Neuronal stem cell (in vitro differentiated cells): ENCODE measurements around the gene GPC5.
A peak's percentile ranks its signal among the peaks of the same experiment; 100 is the strongest.

Source experiments
- DNase-seq: peaks from one replicate; pipeline ENCODE4 v3.0.0-alpha.2; 2013; ENCODE audit warnings: low spot score
- H2AFZ ChIP-seq: one replicate; pipeline ENCODE4 v1.6.1; 2013; ENCODE audit warnings: mild to moderate bottlenecking, low read length, inconsistent platforms
- H2AK5ac ChIP-seq: 2 replicates; pipeline ENCODE4 v1.6.1; 2013; ENCODE audit warnings: low read depth, mild to moderate bottlenecking, inconsistent platforms, low read length, moderate library complexity, mixed read lengths
- H2BK120ac ChIP-seq: 2 replicates; pipeline ENCODE4 v1.6.1; 2013; ENCODE audit warnings: low read depth, mild to moderate bottlenecking, inconsistent platforms, low read length, moderate library complexity, mixed read lengths
- H2BK12ac ChIP-seq: one replicate; pipeline ENCODE4 v1.6.1; 2013; ENCODE audit warnings: low read length, inconsistent platforms
- H2BK15ac ChIP-seq: 2 replicates; pipeline ENCODE4 v1.6.1; 2013; ENCODE audit warnings: mild to moderate bottlenecking, low read length, inconsistent platforms, mixed read lengths
- H2BK5ac ChIP-seq: one replicate; pipeline ENCODE4 v1.6.1; 2013; ENCODE audit warnings: inconsistent platforms, mild to moderate bottlenecking, low read length, moderate library complexity
- H3K14ac ChIP-seq: one replicate; pipeline ENCODE4 v1.6.1; 2013; ENCODE audit warnings: low read length, inconsistent platforms
- H3K18ac ChIP-seq: 2 replicates; pipeline ENCODE4 v1.6.1; 2013; ENCODE audit warnings: low read length, inconsistent platforms
- H3K23ac ChIP-seq: 2 replicates; pipeline ENCODE4 v1.6.1; 2013; ENCODE audit warnings: low read depth, mild to moderate bottlenecking, mixed read lengths, low read length, inconsistent platforms; ENCODE audit not compliant: poor library complexity
- H3K27ac ChIP-seq: replicated peaks from 3 replicates; pipeline ENCODE4 v1.5.1; 2013; ENCODE audit warnings: low read length, inconsistent platforms
- H3K27me3 ChIP-seq, 3 experiments: 2 replicates each; pipeline ENCODE4 v1.6.1; 2013; ENCODE audit warnings: low read length in 3 of 3, mild to moderate bottlenecking in 2 of 3, inconsistent platforms in 1 of 3, low read depth in 1 of 3, mixed read lengths in 1 of 3, moderate library complexity in 1 of 3; ENCODE audit not compliant: control insufficient read depth in 3 of 3, insufficient read depth in 3 of 3
- H3K36me3 ChIP-seq, 2 donors: replicated peaks in 1 of 2; 2 replicates each; pipeline ENCODE4 v1.6.1; 2013; ENCODE audit warnings: low read length in 2 of 2; ENCODE audit not compliant: control insufficient read depth in 2 of 2, insufficient read depth in 2 of 2
- H3K4ac ChIP-seq: 2 replicates; pipeline ENCODE4 v1.6.1; 2013; ENCODE audit warnings: inconsistent platforms, mild to moderate bottlenecking, low read length, moderate library complexity
- H3K4me1 ChIP-seq, 2 donors: 1 replicate in 1 of 2; 2 replicates in 1 of 2; pipeline ENCODE4 v1.6.1; 2013; ENCODE audit warnings: low read length in 2 of 2, low read depth in 1 of 2; ENCODE audit not compliant: control insufficient read depth in 2 of 2, insufficient read depth in 1 of 2
- H3K4me2 ChIP-seq: one replicate; pipeline ENCODE4 v1.6.1; 2013; ENCODE audit warnings: mild to moderate bottlenecking, low read length, inconsistent platforms; ENCODE audit not compliant: insufficient read depth, poor library complexity, severe bottlenecking
- H3K4me3 ChIP-seq, 2 donors: 2 replicates each; pipeline ENCODE4 v1.5.1; 2013; ENCODE audit warnings: low read length in 2 of 2, mild to moderate bottlenecking in 2 of 2, inconsistent platforms in 1 of 2, moderate library complexity in 1 of 2
- H3K79me1 ChIP-seq: one replicate; pipeline ENCODE4 v1.6.1; 2013; ENCODE audit warnings: low read depth, mild to moderate bottlenecking, inconsistent platforms, low read length, moderate library complexity
- H3K9ac ChIP-seq: one replicate; pipeline ENCODE4 v1.6.1; 2013; ENCODE audit warnings: mild to moderate bottlenecking, low read depth, low read length, inconsistent platforms; ENCODE audit not compliant: poor library complexity
- H3K9me3 ChIP-seq, 2 donors: replicated peaks in 1 of 2; 2 replicates each; pipeline versions ENCODE3 to v1.6.1; 2013; ENCODE audit warnings: low read length in 2 of 2, mild to moderate bottlenecking in 2 of 2, inconsistent platforms in 1 of 2, low read depth in 1 of 2, mixed read lengths in 1 of 2, moderate library complexity in 1 of 2; ENCODE audit not compliant: control insufficient read depth in 2 of 2, insufficient read depth in 1 of 2
- H4K8ac ChIP-seq: one replicate; pipeline ENCODE4 v1.6.1; 2013; ENCODE audit warnings: low read depth, mild to moderate bottlenecking, inconsistent platforms, low read length, moderate library complexity
- H4K91ac ChIP-seq: one replicate; pipeline ENCODE4 v1.6.1; 2013; ENCODE audit warnings: low read length, low read depth, mild to moderate bottlenecking, inconsistent platforms; ENCODE audit not compliant: poor library complexity
- whole genome bisulfite sequencing, 2 donors: extraction: QIAGEN DNeasy Blood & Tissue Kit; methylation state at CpG; one replicate each; pipeline ENCODE4 v1.1.7; 2013; ENCODE audit warnings: missing lambda C conversion rate in 2 of 2, mixed read lengths in 1 of 2; ENCODE audit not compliant: insufficient read length in 2 of 2, insufficient replicate concordance in 1 of 2; ENCODE audit errors: extremely low coverage in 2 of 2; 5-methylcytosine and 5-hydroxymethylcytosine counted together

GPC5 gene

GRCh38 chr13:92717857-92718256 is 1319.4 kb downstream of the GPC5 start:
- no peak overlapping the region for H2BK12ac ChIP-seq
- no peak overlapping the region for H2BK15ac ChIP-seq
- no peaks in the 10 kb centered on the region for H3K36me3 ChIP-seq
- H3K79me1 ChIP-seq: no peaks in the 10 kb centered on the region
- no peak overlapping the region for H2AK5ac ChIP-seq
- no peak overlapping the region for H2BK120ac ChIP-seq
- H4K8ac ChIP-seq: no peak overlapping the region
- H2BK5ac ChIP-seq: no peak overlapping the region
- no peak overlapping the region for H4K91ac ChIP-seq
- H3K9me3 ChIP-seq: no peaks in the 10 kb centered on the region
- no peak overlapping the region for H3K4me3 ChIP-seq
- no peak overlapping the region for H3K27ac ChIP-seq
- no peak overlapping the region for H3K4me2 ChIP-seq
- H3K4me1 ChIP-seq: peaks cover 2 to 13% of the 10 kb centered on the region in 2 donors
- no peaks in the 10 kb centered on the region for H3K27me3 ChIP-seq
- no peak overlapping the region for H3K14ac ChIP-seq
- H3K18ac ChIP-seq: no peak overlapping the region
- H3K4ac ChIP-seq: no peak overlapping the region
- no peak for DNase-seq
- H2AFZ ChIP-seq: no peak overlapping the region
- no CpG with 5 or more reads among the region's 2 CpGs for WGBS, 2 donors
- no peak overlapping the region for H3K23ac ChIP-seq
- no peak overlapping the region for H3K9ac ChIP-seq

GRCh38 chr13:92719868-92720267 is 1321.4 kb downstream of the GPC5 start:
- H2AK5ac ChIP-seq: no peak overlapping the region
- no peak overlapping the region for H2BK120ac ChIP-seq
- no peaks in the 10 kb centered on the region for H3K79me1 ChIP-seq
- H3K18ac ChIP-seq: no peak overlapping the region
- DNase-seq: peak; percentile 11
- no peak overlapping the region for H3K23ac ChIP-seq
- no peak overlapping the region for H4K8ac ChIP-seq
- H4K91ac ChIP-seq: no peak overlapping the region
- H3K14ac ChIP-seq: no peak overlapping the region
- peaks cover 2 to 13% of the 10 kb centered on the region in 2 donors for H3K4me1 ChIP-seq
- no peak overlapping the region for H3K4me2 ChIP-seq
- no peak overlapping the region for H2BK5ac ChIP-seq
- peak overlapping the region; percentile 58 for H2AFZ ChIP-seq
- no peak overlapping the region for H2BK15ac ChIP-seq
- H3K27me3 ChIP-seq: no peaks in the 10 kb centered on the region
- H3K4me3 ChIP-seq: no peak overlapping the region
- no peaks in the 10 kb centered on the region for H3K36me3 ChIP-seq
- no peak overlapping the region for H3K4ac ChIP-seq
- H3K9me3 ChIP-seq: no peaks in the 10 kb centered on the region
- no peak overlapping the region for H3K27ac ChIP-seq
- H2BK12ac ChIP-seq: no peak overlapping the region
- H3K9ac ChIP-seq: no peak overlapping the region

DNA sequence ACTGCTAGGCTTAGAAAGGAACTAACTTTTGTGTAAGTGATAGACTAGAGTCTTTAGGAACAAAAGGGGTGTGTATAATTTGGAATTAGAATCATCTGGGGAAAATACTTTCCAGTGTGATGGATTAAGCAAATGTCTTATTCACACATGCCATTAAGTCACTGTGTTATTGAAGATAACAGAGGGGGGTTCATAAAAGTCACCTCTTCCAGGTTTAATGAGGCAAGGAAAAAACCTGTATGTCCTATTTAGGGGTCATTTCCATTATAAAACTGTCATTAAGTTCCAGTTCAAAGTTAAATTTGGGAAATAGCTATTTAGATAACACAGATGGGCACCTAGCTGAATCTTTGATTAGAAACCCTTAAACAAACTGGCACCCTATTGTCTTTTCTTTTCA is 1323.2 kb downstream of the GPC5 start:
- H3K27ac ChIP-seq: no peak overlapping the region
- no peak overlapping the region for H3K18ac ChIP-seq
- H2BK5ac ChIP-seq: no peak overlapping the region
- no peak overlapping the region for H3K23ac ChIP-seq
- no peak overlapping the region for H4K91ac ChIP-seq
- no peak overlapping the region for H2BK120ac ChIP-seq
- H2AFZ ChIP-seq: no peak overlapping the region
- no peak overlapping the region for H2BK12ac ChIP-seq
- no peaks in the 10 kb centered on the region for H3K79me1 ChIP-seq
- no peak overlapping the region for H3K4ac ChIP-seq
- no peak overlapping the region for H3K4me2 ChIP-seq
- no peaks in the 10 kb centered on the region for H3K36me3 ChIP-seq
- H3K27me3 ChIP-seq: no peaks in the 10 kb centered on the region
- no peak overlapping the region for H3K14ac ChIP-seq
- H3K4me3 ChIP-seq: no peak overlapping the region
- no peaks in the 10 kb centered on the region for H3K9me3 ChIP-seq
- no peak overlapping the region for H2BK15ac ChIP-seq
- H3K4me1 ChIP-seq: peaks cover 2 to 13% of the 10 kb centered on the region in 2 donors
- no peak overlapping the region for H2AK5ac ChIP-seq
- DNase-seq: no peak
- no peak overlapping the region for H4K8ac ChIP-seq
- no peak overlapping the region for H3K9ac ChIP-seq

- H2BK5ac ChIP-seq: no peak overlapping the region
- H4K8ac ChIP-seq: no peak overlapping the region
- WGBS, 2 donors: no CpG with 5 or more reads among the region's 3 CpGs
- H3K79me1 ChIP-seq: no peaks in the 10 kb centered on the region
- H3K9ac ChIP-seq: no peak overlapping the region
- no peak overlapping the region for H2AK5ac ChIP-seq
- no peak overlapping the region for H2AFZ ChIP-seq
- no peaks in the 10 kb centered on the region for H3K36me3 ChIP-seq
- H4K91ac ChIP-seq: no peak overlapping the region
- H3K4me3 ChIP-seq: no peak overlapping the region
- H3K23ac ChIP-seq: no peak overlapping the region
- DNase-seq: no peak
- no peak overlapping the region for H3K4me2 ChIP-seq
- no peak overlapping the region for H3K4ac ChIP-seq
- no peak overlapping the region for H2BK15ac ChIP-seq
- H3K27ac ChIP-seq: no peak overlapping the region
- H3K9me3 ChIP-seq: no peaks in the 10 kb centered on the region
- no peak overlapping the region for H3K18ac ChIP-seq
- H3K14ac ChIP-seq: no peak overlapping the region
- no peaks in the 10 kb centered on the region for H3K4me1 ChIP-seq
- H2BK12ac ChIP-seq: no peak overlapping the region
- H3K27me3 ChIP-seq: no peaks in the 10 kb centered on the region
- no peak overlapping the region for H2BK120ac ChIP-seq
Measured at GRCh38 chr13:92727118-92727517, 1328.7 kb downstream of the GPC5 start.
